GM19455 (cell line): ENCODE data around the gene TNFRSF1A.

ENCODE experiments used
- ATAC-seq: cut with Tn5 transposase; IDR thresholded peaks from one replicate; pipeline ENCODE4 v1.9.1; 2021; ENCODE audit not compliant: unreplicated experiment

Gene TNFRSF1A

DNA sequence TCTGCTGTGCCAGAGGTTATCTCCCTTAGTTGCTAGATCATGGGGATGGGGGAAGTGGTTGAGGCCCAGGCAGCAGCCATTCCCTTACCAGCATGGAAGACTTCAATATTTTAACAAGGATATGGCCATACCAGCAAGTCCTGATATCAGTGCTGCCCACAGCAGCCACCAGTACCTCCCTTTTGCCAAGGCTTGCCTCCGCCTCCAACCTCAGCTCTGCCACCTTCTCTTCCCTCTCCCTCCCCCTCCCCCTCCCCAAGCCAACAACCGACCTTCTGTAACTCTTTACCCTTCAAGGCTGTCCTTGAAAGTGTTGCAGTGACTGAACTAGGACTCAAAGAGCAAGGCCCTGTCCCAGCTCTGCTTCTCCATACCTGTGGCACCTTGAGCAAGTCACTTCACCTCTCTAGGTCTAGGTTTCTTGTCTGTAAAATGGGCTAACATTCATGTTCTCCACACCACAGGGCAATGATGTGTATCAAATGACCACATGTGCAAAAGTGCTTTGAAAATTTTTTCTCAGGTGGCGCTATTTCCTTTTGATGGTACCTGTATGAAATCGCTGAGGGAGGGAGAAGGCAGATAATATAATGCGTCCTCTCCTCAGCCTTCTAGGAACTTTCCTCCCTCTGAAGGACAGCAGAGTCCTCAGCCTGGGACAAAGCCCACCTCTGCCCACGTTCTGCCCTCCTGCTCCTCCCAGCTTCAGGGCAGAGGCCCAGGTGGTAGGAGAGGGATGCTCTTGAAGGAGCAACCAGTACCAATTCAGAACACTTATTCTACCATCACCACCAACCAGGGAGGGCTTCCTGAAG, 16.7 kb downstream of the TNFRSF1A start:
- ATAC-seq = no peak

- no peak for ATAC-seq
Measured at GRCh38 chr12:6323995-6324711, 17.7 kb downstream of the TNFRSF1A start.

DNA sequence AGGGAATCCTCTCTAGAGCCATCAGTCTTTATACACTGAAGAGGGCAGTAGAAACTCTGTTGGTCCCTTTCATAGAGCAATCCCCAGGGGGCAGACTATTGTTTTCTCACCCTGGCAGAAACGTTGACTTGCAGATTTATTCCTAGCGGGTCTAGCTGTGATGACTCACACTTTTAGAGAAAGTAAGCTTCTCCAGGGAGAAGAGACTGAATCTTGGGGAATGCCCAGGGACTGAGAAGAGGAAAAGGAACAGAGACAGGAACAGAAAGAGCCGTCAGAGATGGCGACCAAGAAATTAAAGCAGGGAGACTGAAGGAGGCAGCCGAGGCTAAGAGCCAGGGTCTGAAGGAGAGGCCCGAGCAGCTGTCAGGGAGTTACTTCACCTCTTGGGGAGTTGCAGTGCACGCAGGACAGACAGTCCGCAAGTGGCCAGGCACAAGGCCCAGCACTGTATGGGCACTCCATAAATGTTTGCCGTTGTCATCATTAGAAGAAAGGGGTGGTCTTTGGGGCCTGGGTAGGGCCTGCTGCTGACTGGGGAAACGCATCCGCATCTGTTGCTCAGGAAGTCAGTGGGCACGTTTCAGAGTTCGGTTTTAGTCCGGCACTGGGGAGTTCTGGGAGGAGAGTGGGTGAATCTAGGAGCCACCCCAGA, 18.4 kb downstream of the TNFRSF1A start:
- peak; percentile 44 for ATAC-seq

DNA sequence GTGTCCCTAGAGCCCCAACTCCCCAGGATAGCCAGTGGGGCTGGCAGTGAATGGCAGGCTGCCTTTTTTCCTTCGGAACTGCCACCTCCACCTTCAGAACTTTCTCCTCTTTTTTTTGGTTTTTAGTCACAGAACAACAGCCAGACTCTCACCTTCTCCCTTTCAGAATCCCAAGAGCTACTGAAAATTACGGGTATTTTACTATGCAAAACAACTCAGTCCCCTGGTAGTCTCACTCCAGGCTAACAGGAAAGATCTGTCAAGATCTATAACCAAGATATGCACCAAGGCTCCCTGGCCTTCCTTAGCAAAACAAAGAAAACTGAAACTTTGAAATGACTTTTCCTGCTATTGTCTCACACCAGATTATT, 18.9 kb downstream of the TNFRSF1A start:
- no peak for ATAC-seq

DNA sequence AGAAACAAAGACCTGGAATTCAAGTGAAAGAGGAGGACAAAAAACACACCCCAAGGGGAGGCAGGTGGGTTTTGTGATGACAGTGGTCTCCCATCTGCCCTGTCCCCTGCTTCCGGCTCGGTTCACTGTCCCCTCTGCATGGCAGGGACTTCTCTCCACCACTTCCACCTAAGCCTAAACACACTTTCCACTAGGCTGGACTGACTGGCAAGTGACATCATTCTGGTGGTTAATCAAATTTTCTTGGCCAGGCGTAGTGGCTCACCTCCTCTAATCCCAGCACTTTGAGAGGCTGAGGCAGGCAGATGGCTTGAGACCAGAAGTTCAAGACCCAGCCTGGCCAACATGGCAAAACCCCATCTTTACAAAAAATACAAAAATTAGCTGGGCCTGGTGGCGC, 19.5 kb downstream of the TNFRSF1A start:
- ATAC-seq = no peak

DNA sequence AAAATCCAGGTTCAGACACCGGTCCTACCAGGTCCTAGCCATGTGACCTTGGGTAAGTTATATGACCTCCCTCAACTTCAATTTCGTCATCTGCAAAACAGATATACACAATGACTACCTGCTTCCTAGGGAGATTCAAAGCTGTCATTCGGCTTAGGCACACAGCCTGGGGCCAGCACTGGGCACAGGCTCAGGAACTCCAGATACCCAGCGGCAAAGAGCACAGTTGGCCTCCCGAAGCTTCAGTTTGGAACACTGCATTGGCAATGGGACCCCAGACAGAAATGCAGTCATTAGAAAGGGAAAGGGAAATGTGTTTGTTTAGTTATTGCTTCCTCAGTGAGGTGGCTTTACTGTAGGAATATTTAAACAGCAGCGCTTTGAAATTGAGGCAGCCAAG, 20.0 kb downstream of the TNFRSF1A start:
- ATAC-seq = no peak

- ATAC-seq = no peak
Measured at GRCh38 chr12:6319446-6319845, 22.4 kb downstream of the TNFRSF1A start.

DNA sequence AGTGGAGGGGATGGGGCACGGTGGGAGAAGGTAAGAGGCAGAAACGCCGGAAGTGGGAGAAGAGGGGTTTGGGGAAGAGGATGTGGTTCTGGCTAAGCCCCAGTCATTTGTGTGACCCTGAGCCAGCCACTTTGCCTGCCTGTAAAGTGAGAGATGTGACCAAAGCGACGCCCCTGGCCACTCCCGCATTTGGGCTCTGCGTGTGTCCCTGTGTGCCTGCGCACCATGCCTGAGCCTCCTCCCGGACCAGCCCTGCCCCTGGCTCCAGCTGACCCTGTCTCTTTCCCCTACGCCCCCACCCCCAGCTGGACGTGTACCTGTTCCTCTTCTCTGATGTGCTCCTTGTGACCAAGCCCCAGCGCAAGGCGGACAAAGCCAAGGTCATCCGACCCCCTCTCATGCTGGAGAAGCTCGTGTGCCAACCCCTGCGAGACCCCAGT, 23.4 kb downstream of the TNFRSF1A start:
- no peak for ATAC-seq

GRCh38 chr12:6317693-6318439, 24.0 kb downstream of the TNFRSF1A start:
- no peak for ATAC-seq

- ATAC-seq = no peak
Measured at GRCh38 chr12:6316921-6317692, 24.8 kb downstream of the TNFRSF1A start.

DNA sequence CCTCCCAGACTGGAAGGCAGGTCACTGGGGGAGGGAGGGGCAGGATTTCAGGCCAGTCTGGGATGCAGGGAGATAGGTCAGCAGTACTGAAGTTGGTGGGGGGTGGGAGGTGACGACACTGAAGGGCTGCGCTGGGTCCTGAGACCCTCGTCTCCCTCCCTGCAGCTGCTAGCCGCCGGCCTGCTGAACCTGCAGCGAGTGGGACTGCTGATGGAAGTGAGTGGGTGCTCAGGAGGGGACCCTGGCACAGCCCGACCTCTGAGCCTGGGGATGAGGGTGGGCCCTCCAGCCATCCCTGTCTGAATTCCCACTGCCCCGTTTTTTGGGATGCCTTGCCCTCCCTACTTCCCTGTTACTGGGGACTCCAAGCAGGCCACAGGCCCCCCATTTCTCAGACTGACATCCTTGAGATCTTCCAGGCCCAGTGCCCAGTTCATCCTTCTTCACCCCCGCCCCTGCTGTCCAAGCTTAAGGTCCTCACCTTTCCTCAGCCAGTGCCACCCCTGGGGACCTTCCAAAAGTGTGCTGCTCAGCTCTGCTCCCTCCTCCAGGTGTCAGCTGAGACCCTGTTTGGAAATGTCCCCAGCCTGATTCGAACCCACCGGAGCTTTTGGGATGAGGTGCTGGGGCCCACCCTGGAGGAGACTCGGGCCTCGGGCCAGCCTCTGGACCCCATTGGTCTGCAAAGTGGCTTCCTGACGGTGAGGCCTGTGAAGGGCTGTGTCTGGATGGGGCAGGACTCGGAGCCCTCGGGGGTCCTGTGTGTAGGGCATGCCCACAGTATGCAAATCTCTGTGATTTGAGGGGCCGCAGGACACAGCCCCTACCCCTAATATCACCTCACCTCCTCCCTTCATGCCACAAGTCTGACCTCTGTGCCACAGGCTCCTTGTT, 25.9 kb downstream of the TNFRSF1A start:
- ATAC-seq = no peak

- no peak for ATAC-seq
Measured at GRCh38 chr12:6315184-6315583, 26.7 kb downstream of the TNFRSF1A start.

DNA sequence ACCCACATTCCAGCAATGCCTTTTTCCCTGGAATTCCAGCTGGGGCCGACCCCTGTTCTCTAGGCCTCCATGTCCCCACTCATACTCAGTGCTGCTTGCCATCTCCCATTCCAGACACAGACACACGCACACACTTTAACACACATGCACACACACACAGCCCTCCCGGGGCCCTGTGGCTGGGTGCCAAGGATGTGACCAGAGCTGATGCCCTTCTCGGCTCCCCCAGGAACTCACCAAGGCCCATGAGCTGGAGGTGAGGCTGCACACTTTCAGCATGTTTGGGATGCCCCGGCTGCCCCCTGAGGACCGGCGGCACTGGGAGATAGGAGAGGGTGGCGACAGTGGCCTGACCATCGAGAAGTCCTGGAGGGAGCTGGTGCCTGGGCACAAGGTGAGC, 27.1 kb downstream of the TNFRSF1A start:
- no peak for ATAC-seq

- ATAC-seq = no peak
Measured at GRCh38 chr12:6313326-6313940, 28.4 kb downstream of the TNFRSF1A start.

GRCh38 chr12:6312529-6313325, 29.1 kb downstream of the TNFRSF1A start:
- no peak for ATAC-seq

GRCh38 chr12:6311822-6312528, 29.9 kb downstream of the TNFRSF1A start:
- ATAC-seq = no peak

GRCh38 chr12:6310771-6311610, 30.9 kb downstream of the TNFRSF1A start:
- no peak for ATAC-seq
